ENCODE results near the gene RFX3.

The RFX3 gene

DNA sequence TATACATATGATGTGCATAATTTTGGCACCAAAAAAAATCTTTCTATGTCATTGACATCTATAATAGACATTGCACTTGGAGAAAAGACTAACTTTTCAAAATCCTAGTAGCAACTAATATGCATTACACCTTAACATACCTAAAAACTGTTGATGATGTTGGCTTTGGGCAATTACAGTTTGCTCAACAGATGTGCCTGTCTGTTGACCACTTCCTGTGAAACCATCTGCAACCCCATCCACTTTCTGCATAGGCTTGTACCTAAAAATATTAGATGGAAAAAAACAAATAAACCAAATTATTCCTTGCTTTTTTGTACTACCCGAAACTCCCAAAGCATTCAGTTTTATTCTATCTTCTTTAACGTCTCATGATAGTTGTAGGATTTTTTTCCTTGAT lies 248.6 kb downstream of the RFX3 start:
- DNase-seq (ENCODE audit: low read depth), result no peak

DNA sequence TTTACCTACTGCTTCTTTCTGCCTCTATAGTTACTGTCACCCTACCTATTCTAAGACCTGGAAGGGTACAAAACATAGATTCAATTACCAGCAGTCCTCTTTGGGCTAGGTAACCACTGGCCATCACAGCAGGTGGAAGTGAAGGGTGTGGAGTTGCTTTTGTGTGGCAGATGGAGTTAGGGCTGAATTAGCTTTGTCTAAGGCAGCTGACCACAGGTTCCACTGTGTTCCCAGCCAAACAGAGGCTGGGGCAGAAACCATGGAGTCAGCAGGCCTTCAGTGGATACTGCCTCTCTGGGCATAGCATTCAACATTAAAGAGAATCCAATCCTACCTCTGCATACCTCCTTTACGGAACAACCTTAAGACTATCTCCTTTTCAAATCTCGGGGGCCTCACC lies 254.2 kb downstream of the RFX3 start:
- DNase-seq (ENCODE audit: low read depth), result no peak

DNA sequence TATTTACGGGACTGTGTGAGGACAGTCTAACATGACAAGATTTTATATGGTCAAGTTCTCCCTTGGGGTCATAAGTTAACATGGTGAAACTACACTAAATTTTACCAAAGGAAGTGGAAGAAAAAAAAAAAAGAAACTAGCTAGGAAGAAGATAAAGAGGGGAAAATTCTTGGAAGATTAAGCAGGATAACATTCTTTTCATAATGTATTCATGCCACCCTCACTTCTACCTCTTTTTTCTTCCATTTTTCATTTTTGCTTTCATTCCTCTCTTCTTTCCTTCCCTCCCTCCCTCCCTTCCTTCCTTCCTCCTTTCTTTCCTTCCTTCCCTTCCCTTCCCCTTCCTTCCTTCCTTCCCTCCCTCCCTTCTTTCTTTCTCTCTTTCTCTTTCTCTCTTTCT lies 254.6 kb downstream of the RFX3 start:
- DNase-seq (ENCODE audit: low read depth), result no peak

DNA sequence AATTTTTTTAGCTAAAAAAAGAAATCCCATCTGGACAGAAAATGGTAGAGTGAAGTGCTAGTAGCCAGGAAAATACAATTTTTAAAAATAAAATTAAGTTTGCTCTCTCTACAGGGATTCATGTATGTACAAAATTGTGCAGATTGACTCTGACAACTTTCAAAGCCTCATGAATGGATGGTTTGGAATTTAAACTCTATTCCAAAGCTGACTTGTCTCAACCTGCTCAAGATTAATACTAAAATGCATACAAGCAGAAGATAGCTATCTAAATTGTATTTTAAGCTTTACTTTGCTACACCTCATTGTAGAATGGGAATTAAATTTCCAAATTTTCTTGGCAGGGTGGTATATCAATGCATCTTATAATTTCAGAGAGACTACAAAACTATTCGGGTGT lies 257.6 kb downstream of the RFX3 start:
- no peak for DNase-seq (ENCODE audit: low read depth)

DNA sequence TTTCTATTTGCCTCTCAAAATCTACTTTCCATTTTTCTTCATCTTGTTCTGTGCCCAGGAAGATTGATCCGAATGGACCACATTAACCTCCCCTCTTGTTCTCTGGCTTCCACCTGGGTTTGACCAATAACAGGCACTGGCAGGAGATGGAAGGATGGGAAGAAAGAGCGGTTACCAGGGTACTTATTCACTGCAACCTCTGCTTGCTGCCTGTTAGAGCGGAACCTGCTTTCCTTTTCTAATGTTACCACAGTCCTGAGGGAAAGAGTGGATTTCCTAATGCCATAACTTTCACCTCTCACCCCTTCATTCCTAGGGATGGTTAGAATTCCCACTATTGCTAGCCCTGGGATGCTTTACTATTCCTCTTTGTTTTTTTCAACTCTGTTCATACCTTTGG lies 262.1 kb downstream of the RFX3 start:
- DNase-seq (ENCODE audit: low read depth), result no peak

DNA sequence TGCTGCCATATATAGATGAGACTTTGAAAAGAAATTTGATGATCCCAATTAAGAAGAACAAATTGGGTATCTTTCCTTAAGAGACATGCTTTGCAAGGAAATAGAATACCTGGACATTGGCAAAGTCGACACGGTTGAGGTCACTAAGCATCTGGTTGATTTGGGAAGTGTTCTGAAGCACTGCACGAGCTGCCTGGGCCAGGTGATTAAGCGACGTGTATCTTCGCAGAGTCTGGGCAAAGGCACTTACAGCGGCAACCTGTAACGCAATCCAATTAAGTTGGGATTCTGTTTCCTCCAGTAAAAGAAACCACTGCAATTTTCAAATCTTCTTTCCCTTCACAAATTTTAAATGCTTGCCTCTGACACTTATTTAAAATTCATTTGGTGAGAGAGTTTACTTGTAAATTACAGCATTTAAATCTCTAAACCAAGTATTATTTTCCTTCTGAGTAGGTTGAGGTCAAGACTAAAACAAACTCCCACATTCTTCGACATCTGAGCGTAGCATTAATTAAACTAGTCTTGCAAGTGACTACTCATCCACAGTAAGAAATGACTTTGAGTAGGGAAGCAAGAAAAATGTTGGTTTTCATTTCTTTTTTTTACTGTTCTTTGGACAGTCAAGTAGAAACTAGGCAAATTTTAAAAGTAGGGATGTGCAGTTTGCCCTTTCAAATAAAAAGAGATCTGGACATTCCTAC lies 262.8 kb downstream of the RFX3 start:
- DNase-seq (ENCODE audit: low read depth), result no peak

DNA sequence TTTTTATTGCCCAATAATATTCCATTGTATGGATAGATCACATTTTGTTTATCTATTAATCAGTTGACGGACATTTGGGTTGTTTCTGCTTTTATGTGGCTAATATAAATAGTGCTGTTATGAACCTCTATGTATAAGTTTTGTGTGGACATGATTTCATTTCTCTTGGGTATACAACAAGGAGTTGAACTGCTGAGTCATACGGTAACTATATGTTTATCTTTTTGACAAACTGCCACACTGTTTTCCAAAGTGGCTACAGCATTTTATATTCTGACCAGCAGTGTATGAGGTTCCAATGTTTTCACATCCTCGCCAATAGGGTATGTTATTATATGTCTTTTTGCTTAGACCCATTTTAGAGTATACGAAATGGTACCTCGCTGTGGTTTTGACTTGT lies 264.3 kb downstream of the RFX3 start:
- no peak for DNase-seq (ENCODE audit: low read depth)

DNA sequence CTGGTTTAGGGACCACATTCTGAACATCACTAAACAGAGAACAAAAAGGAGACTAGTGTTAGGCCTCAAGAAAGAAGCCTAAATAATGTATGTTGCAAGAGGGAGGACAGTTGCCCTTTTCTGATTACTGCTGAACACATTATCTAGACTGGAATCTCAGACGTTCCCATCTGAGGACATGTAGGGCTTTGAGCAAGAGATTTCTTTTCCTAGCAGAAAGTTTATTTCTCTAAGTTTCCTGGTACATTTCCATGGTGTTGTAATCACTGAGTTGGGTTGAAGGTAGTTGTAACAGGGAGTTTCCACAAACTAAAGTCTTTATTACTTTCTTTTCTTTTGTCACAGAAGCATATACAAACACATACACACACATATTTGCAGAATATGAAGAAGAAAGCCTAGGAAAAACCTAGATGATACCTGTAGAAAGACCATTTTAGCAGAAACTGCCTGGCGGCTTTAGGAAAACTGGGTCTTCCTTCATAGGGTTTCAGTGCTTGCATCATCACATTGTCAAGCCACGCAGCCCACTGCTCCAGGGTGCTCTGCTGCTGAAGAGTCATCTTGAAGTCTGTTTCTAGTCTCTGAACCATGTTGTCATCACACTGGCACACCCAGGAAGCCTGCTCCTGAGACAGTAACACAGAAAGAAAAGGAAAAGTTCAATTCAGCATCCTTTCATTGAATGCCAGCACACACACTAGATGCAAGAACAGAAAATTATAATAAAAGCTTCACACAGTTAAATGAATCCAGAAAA lies 269.1 kb downstream of the RFX3 start:
- DNase-seq (ENCODE audit: low read depth), result no peak

DNA sequence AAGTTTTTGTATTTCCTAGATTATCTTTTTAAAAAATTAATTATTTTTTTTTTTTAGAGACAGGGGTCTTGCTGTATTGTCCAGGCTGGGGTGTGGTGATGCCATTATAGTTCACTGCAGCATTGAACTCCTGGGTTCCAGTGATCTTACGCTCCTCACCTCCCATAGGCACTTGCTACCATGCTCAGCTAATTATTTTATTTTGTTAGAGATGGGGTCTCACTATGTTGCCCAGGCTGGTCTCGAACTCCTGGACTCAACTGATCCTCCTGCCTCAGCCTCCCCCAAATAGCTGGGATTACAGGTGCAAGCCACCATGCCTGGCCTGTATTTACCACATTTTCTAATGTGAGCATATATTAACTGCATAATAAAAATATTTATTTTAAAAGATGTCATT lies 274.5 kb downstream of the RFX3 start:
- DNase-seq (ENCODE audit: low read depth), result no peak

DNA sequence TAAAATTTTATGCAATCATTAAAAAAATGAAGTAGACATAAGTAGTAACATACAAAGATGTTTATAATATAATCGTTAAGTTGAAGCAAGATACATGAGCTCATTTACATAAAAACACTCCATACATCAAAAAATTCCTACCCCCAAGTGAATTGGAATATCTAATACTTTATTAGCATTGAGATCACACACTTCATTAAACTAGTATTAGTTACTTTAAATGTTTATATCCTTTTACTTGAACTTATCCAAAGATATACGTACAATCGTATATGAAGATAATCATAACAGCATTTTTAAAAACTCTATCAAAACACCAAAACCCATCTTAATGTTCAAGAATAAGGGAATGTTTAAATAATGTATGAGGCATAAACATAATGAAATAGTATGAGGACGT lies 275.1 kb downstream of the RFX3 start:
- DNase-seq (ENCODE audit: low read depth), result no peak

DNA sequence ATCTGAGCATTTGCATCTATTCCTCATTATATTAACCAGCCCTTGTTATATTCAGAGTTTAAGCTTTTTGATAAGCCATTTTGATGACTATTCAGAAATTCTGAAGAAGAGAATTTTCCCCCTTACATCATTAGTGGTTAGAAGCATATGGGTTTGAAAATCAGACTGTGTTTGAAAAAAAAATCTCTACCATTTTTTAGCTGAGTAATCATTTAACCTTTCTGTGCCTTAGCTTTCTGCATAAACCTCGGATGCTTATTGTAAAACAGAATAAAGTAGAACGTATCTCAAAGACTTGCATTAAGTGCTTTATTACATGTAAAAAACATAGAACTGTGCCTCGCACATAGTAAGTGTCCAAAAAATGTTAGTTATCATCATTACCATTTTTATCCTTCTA lies 278.6 kb downstream of the RFX3 start:
- DNase-seq (ENCODE audit: low read depth), result no peak

DNA sequence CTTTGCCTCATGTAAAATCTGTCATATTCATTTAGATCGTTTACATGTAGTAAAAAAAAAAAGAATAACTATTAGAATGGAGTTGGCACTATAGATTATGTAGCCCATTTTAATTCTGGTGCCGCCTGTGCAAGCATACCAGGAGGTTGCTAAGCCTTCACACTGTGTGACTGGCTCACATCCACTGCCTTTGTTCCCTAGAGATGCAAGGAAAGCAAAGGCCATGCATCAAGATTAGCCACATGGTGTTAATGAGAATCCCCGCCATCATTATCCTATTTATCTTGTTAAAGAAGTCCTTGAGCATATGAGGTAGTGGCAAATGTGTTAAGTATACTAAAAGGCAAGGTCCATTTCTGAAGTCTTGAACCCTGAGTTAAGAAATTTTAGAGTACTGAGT lies 279.6 kb downstream of the RFX3 start:
- no peak for DNase-seq (ENCODE audit: low read depth)

DNA sequence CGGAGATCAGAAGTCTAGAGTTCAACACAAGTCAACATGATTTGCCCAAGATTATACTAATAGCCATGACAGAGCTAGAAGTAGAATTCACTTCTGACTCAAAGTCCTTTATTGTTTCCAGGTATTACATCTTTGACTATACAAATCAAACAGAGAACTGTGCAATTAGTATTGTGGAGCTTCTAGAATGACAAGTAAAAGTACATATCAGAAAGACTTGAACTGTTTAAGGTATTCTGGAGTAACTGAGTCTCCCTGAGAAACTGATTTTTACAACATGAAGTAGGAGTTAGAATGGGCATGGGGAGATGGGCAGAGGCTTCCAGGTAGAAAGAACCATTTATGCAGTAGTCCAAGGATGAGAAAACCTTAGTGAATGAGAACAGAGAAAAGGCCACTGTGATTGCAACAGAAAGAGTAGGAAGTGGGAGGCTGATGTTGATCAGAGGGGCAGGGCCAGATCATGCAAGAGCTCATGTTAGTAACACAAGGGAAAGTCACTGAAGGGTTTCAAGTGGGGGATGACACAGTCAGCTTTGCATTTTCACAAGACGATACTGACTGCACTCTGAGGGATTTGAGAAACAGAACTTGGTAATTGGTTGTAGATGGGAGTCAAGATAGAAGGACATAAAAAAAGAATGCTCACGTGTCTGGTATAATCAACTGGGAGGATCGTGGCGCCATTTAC lies 280.7 kb downstream of the RFX3 start:
- DNase-seq (ENCODE audit: low read depth), result no peak

DNA sequence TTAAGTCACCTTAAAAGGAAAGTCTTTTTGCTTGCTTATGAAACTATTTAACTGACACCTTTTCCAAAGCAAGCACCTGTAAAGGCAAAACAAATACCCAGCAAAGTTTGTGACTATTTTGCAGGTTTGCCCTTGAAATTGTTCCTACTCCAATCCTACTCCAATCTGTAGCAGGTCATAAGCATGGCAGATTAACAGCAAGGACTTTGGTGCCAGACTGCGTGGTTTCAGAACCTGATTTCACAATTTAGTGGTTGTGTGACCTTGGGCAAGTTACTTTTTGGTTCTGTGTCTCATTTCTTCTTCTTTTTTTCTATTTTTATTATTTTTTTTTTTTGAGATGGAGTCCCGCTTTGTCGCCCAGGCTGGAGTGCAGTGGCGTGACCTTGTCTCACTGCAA lies 282.1 kb downstream of the RFX3 start:
- DNase-seq (ENCODE audit: low read depth), result no peak

DNA sequence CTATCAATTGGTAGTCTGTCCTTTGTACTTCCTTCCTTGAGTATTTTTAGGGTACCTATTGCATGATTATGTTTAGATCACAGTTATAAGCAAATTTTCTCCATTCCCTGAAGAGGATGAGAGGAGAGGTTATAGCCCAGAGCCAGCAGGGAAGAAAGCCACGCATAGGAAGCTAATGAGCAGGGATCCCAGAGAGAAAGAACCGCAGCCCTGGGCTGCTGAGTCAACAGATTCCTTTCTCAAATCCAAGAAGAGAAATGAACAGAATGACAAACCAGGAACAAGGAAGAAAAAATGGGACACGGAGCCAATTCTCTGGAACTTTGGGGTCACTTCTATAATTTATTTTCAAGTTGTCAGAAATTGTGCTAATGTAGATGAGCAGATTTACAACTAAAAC lies 284.5 kb downstream of the RFX3 start:
- peak; percentile 24 for DNase-seq (ENCODE audit: low read depth)

DNA sequence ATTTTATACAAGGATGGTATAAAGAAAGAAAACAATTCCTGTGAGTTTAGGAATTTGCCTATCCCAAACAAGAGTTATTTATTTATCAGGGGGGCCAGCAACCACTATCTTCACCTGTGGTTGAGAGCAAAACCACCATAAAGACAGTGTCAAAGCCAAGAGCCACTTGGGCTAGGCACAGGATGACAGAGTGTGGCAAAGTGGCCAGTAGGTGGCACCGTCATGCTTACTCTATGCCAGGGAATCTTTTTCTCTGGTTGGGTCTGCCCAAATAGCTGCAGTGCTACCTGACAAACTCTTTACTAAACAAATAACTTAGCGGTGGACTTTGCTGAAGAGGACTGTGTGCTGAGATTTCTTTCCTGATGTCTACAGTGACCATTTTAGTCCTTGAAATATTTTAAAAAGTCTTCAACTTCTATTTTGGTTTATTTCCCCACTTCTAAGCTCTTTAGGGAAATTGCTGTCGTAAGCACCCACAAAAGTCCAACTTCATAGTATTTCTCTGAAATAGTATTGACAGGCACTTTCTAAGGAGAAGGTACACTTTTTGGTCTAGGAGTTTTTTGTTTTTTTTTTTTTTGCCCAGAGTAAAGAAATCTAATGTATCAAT lies 285.0 kb downstream of the RFX3 start:
- DNase-seq (ENCODE audit: low read depth), result peak; percentile 66

DNA sequence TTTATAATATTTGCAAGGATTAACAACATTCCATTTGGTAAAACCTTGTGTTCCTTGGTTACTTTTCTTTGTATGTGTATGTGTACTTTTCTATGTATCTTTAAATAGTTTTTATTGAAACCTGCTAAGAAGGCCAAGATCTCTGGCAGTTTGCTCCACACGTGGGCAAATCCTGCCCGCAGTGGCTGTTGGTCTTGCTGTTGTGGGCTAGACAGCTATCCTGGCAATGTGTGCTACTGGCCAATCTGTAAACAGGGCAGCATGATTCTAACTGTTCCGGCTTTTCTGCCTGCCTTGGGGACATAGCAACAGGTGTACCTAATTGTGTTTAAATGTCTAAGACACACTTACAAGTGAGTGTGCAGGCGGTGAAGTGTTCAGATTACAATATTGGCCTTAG lies 286.6 kb downstream of the RFX3 start:
- DNase-seq (ENCODE audit: low read depth), result no peak

DNA sequence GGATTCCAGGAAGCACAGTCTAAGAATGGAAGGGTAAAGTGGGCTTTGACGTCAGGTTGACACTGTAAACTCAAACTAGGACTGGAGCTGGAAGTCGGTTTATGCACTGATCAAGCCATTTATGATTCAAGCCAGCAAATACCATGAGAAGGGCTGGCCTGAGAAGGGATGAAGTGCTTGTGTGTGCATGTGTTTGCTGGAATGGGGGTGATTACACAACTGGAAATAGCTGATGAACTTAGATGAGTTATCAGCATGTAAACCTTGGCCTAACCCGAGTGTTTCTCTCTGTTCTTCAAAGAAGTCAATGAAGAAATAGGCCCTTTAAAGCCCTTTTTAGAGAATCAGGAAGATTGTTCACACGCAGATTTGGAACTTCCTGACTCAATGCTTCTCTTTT lies 287.6 kb downstream of the RFX3 start:
- no peak for DNase-seq (ENCODE audit: low read depth)

DNA sequence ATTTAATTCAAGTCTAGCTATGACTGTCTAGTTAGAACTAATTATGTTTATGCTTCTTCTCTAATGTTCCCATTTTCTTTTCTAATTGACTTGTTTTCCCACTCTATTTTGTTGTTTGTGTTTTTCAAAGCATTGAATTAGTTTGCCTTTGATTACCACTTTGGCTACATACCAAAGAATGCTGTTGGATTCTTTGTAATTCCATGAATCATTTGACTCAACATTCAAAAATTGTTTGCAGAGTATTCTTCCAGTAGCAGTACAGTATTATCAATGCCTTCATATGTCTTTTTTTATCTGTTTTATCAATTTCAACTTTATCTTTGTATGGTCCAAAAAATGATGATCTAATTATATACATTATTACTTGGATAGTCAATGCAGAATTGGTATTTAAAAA lies 288.7 kb downstream of the RFX3 start:
- DNase-seq (ENCODE audit: low read depth), result peak; percentile 14

DNA sequence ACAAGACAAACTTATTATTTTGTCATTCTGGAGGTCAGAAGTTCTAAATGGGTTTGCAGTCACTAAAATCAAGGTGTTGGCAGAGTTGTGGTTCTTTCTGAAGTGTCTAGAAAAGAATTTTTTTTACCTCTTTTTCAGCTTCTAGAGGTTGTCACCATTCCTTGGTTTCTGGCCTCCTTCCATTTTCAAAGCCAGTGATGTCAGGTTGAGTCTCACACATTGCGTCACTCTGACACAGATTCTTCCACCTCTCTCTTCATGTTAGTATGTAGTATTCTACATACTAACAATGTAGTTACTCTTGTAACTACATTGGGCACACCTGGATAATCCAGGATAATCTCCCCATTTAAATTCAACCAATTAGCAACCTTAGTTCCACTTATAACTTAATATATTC lies 290.3 kb downstream of the RFX3 start:
- DNase-seq (ENCODE audit: low read depth), result no peak

DNA sequence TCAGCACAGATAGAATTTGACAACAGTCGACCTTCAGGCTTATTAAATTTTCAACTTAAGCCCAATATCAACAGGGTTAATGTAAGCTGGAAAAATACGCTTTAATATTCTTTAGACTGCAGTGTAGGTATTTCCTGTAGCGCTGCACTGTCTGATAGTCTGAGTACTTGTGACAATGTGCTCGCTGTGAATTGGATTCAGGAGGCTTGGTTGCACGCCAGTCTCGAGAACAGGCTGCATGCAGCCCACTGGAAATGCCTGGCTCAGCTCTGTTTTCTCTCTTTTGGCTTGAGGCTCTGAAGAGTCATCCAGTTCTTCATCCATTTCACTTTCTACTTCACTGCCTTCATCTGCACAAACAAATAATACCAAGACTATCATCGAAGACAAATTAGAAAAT lies 300.9 kb downstream of the RFX3 start:
- no peak for DNase-seq (ENCODE audit: low read depth)

DNA sequence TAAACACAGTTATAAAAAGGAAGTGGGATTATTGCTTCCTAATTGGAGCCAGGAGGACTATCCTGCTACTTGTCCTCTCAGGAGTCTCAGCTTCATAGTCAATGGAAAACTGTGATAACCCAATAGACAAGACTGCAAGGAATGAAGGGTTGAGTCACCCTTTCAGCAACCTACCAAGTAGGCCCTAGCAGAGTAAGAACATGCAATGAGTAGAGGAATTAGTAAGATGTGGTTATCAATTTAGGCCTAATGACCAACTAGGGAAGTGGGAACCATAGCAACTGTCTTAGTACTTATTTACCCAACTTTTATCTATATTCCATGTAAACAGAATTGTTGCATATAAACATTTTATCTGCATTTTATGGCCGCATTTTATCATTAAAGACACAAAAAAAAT lies 310.1 kb downstream of the RFX3 start:
- DNase-seq (ENCODE audit: low read depth), result no peak

DNA sequence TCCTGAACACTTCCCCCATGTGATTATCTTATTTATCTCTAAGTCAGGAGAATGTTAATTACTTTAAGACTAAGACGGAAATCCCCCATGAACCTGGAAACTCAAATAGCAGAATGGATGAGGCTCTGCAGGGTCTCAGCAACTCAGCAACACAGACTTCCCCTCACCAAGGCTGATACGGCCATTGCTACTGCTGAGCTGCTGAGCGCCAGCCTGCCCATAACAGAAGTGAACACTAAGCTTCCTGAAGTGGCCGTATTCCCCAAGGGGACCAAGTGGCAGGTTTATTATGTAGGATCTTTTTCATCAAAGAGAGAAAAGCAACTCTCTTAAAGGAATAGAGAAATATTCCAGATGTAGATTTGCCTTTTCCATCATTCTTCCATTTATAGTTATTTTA lies 311.1 kb downstream of the RFX3 start:
- no peak for DNase-seq (ENCODE audit: low read depth)

All from EH (cell line).